ENCODE measurements around the gene ALOXE3. TPM values are rescaled to one million over a fixed set of nuclear protein-coding genes. Genes with fewer than 3 reads are reported as not detected.

ALOXE3 gene
- total RNA-seq, 1 donor from 2014 or later = not detected

- intact Hi-C loops (cut with micrococcal nuclease) = loop anchor here (1.0 to 2.0 kb wide), 8 partner anchors 15 to 314 kb away; partner anchors contain the start of gene NAA38
Measured at GRCh38 chr17:8057691-8058114, 60.6 kb downstream of the ALOXE3 start.

- intact Hi-C loops (cut with micrococcal nuclease) = loop anchor here (1.0 to 2.0 kb wide), 8 partner anchors 16 to 314 kb away; partner anchors contain the start of gene NAA38
Measured at GRCh38 chr17:8056976-8057625, 61.2 kb downstream of the ALOXE3 start.

- intact Hi-C loops (cut with micrococcal nuclease) = loop anchor here (2.0 kb wide), 3 partner anchors 16 to 200 kb away; partner anchors contain the start of gene NAA38
Measured at GRCh38 chr17:8056232-8056975, 61.9 kb downstream of the ALOXE3 start.

DNA sequence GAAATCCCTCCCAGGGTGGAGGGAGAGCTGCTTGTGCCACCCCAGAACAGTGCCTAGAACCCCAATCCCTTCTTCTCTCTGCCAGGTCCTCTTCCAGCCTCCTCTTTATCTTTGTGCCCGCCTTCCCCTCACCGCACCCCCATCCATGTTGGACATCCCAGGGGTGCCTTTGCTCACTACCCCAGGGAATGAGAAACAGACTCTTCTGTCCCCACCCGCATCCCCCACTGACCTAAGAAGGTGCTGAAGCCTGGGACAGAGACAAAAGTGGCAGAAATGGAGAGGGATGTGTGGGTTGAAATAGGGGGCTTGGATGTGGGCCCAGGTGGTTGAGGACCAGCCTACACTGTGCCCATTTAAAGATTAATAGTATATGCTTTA, 62.5 kb downstream of the ALOXE3 start:
- intact Hi-C loops (cut with micrococcal nuclease) = loop anchor here (2.0 kb wide), 3 partner anchors 17 to 199 kb away; partner anchors contain the start of gene NAA38

- intact Hi-C loops (cut with micrococcal nuclease) = no loop called here
Measured at GRCh38 chr17:8053600-8053999, 64.7 kb downstream of the ALOXE3 start.

- intact Hi-C loops (cut with micrococcal nuclease) = no loop called here
Measured at GRCh38 chr17:8052256-8053252, 65.8 kb downstream of the ALOXE3 start.

- intact Hi-C loops (cut with micrococcal nuclease) = no loop called here
Measured at GRCh38 chr17:8051831-8052230, 66.5 kb downstream of the ALOXE3 start.

GRCh38 chr17:8048736-8049135, 69.6 kb downstream of the ALOXE3 start:
- intact Hi-C loops (cut with micrococcal nuclease) = no loop called here

- intact Hi-C loops (cut with micrococcal nuclease) = no loop called here
Measured at GRCh38 chr17:8048236-8048635, 70.1 kb downstream of the ALOXE3 start.

DNA sequence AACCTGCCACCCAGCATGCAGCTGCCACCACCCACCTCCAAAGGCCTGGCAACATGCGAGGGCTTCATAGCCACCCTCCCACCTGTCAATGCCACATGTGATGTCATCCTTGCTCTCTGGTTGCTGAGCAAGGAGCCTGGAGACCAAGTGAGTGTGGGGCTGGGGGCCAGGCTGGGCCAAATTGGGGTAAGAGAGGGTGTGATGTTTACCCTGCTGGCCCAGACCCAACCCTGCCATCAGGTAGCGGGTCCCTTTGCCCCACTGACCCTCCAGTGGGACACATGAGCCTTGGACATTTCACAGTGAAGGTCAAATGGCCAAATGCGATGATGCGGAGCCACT, 70.6 kb downstream of the ALOXE3 start:
- intact Hi-C loops (cut with micrococcal nuclease) = no loop called here

GRCh38 chr17:8046929-8047768, 71.2 kb downstream of the ALOXE3 start:
- intact Hi-C loops (cut with micrococcal nuclease) = no loop called here

DNA sequence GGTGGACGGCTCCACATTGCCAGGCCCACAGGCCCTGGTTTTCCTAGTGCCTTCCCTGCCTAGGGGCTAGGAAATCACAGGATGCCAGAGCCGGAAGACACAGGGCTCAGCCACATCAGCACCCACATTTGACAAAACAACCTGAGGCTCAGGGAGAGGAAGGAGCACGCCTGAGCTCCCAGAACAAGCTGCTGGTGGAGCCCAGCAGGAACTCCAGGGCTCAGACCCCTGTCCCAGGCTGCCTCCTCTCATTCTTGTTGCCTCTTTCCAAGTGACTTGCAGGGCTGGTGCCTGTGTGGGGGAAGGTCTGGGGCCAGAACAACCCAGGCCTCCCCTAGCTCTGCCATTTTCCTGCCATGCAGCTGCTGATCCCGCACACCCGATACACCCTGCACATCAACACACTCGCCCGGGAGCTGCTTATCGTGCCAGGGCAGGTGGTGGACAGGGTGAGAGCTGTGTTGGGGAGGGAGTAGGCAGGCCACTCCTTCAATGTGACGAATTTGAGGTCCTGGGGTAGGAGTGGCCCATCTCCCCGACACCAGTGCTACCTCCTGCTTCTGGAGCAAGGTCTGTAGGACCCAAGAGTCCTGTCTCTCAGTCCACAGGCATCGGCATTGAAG, 71.9 kb downstream of the ALOXE3 start:
- intact Hi-C loops (cut with micrococcal nuclease) = no loop called here

Other genes with a start within 250 kb of the ALOXE3 start
- gene CHD3, start 229.7 kb downstream of the ALOXE3 start, total RNA-seq = 142 and 145 TPM in 2 replicates
- gene RNF227, start 202.2 kb downstream of the ALOXE3 start, total RNA-seq = 2.9 and 3.9 TPM in 2 replicates
- gene KCNAB3, start 188.7 kb downstream of the ALOXE3 start, total RNA-seq = 9.1 and 9.8 TPM in 2 replicates
- 194 and 203 TPM in 2 replicates for gene TRAPPC1, start 186.6 kb downstream of the ALOXE3 start, total RNA-seq
- 40.5 and 47.0 TPM in 2 replicates for gene CNTROB, start 186.3 kb downstream of the ALOXE3 start, total RNA-seq
- not detected in 2 replicates for gene GUCY2D, start 115.9 kb downstream of the ALOXE3 start, total RNA-seq
- not detected in 2 replicates for gene ALOX15B, start 79.5 kb downstream of the ALOXE3 start, total RNA-seq
- gene ALOX12B, start 30.8 kb downstream of the ALOXE3 start, total RNA-seq = 0.29 TPM in 1 of 2 replicates, not detected in the other
- gene HES7, start 5.6 kb upstream of the ALOXE3 start, total RNA-seq = 0.12 and 1.2 TPM in 2 replicates
- gene PER1, start 33.9 kb upstream of the ALOXE3 start, total RNA-seq = 33.5 and 34.8 TPM in 2 replicates
- 80.1 and 84.3 TPM in 2 replicates for gene VAMP2, start 44.4 kb upstream of the ALOXE3 start, total RNA-seq
- 22.9 and 26.9 TPM in 2 replicates for gene TMEM107, start 57.9 kb upstream of the ALOXE3 start, total RNA-seq
- 12.9 and 13.0 TPM in 2 replicates for gene BORCS6, start 71.7 kb upstream of the ALOXE3 start, total RNA-seq
- gene AURKB, start 92.1 kb upstream of the ALOXE3 start, total RNA-seq = 105 and 110 TPM in 2 replicates
- gene CTC1, start 129.5 kb upstream of the ALOXE3 start, total RNA-seq = 92.3 and 99.2 TPM in 2 replicates
- 74.6 and 75.3 TPM in 2 replicates for gene PFAS, start 130.8 kb upstream of the ALOXE3 start, total RNA-seq
- 45.5 and 49.9 TPM in 2 replicates for gene RANGRF, start 170.2 kb upstream of the ALOXE3 start, total RNA-seq
- gene SLC25A35, start 176.9 kb upstream of the ALOXE3 start, total RNA-seq = 8.9 and 10.3 TPM in 2 replicates
- gene ARHGEF15, start 191.7 kb upstream of the ALOXE3 start, total RNA-seq = not detected in 2 replicates
- gene ODF4, start 221.3 kb upstream of the ALOXE3 start, total RNA-seq = not detected in 2 replicates

Data from T-helper 1 cell treated with Interleukin-12 subunit alpha and Interleukin-12 subunit beta and Interleukin-4 antibody, amounts not matched to agents 30 ng/mL and 1 ng/mL, for 36 hours (primary cell).